HG02798 (cell line): Measurements from ENCODE around the gene GGA1.
"Not testable (repeated sequence)": the region's sequence is repeated elsewhere in the genome, so short reads cannot be mapped to it uniquely, and the experiment has no call there.

Source experiments
- ATAC-seq: cut with Tn5 transposase; IDR thresholded peaks from one replicate; pipeline ENCODE4 v1.9.1; 2021; ENCODE audit warnings: mild to moderate bottlenecking; ENCODE audit not compliant: unreplicated experiment, poor library complexity

Gene GGA1

DNA sequence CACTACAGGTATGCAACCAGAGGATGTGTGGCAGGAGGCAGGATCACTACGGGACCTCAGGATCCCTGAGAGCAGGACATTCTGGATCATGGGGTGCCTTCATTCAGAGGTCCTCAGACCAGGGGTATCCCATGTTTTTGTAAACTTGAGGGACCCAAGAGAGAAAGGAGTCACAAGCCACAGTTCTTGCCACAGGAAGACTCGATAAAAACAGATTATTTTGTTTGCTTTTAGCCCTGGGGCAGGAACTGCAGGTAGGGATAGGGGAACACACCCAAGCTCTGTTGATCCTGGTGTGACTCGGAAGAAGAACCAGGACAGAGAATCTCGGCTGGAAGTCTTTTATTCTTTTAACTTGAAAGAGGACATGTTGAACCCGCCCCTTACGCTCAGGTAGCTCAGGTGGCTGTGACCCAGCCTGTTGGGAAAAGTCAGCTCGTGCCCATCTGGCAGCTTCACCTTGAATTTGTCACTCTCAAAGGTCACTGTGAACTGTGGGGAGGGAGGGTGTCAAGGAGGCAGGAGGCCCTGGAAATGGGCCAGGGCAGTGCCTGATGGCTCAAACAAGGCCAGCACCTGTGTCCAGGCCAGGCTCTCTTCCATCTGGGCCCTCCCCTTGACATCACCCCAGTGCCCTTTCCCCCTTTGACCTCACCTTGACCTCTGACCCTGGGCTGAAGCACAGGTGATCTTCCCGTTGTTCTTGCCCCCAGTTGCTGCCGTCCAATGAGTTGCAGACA lies 38.5 kb upstream of the GGA1 start:
- no peak for ATAC-seq

DNA sequence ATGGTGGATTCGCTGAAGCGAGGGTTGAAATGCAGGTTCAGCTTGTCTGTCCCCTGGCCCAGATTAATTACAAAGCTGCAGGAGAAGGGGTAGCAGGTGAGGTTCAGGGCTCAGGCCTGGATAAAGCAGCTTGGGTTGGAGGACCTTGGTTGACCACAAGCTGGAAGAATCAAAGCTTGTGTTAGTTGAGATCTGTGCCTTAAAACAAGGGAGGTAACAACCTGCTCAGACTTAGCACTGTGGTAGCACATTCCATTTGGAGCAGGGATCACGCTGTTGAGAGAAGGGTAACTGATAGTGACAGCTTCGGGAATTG lies 38.0 kb upstream of the GGA1 start:
- ATAC-seq, result no peak

DNA sequence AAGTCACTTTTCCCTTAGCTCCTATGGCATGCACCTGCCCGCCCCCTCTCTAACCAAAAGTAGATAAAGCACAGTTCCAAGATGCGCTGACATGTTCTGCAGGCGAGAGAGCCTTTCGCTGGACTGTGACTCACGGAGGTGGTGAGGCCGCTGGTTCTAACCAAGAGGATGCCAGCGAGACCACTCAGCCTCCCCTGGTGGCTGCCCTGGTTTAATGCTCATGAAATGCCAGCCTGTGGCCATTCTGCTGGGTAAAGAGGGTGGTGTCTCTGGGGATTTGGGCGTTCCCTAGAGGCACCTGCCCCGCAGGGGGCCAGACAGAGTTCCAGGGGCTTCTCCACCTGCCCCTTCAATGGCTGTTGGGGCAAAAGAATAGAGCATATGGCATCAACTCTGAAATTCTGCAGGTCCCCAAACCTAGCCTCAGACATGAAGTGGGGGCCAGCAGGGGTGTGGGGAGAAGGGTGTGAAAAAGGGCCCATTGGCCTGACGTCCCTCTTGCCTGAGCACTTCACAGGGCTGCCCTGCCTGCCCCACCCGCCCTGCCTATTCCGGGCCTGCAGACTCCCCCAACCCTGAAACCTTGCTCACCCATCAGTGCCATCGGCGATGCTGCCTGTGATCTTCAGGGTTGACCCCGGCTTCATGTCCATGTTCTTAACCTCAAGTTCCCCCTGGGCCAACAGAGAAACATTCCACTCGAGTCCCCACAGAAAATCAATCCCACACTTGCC lies 37.2 kb upstream of the GGA1 start:
- ATAC-seq, result no peak

DNA sequence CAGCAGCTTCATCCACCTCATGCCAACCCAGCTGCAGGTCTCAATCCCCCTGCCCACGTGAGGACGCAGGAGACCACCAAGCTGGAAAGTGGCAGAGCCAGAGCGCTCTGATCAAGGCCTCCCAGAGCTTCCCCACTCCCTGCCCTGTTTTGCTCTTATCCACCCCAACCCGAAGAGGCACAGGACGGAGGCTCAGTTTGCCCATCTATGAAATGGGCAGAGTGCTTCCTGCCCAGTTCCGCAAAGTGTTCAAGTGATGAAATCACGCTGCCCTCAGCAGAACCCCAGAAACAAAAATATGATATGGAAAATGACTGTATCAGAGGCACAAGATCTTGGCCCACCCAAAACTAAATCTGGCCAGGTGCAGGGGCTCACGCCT lies 36.7 kb upstream of the GGA1 start:
- ATAC-seq, result no peak

DNA sequence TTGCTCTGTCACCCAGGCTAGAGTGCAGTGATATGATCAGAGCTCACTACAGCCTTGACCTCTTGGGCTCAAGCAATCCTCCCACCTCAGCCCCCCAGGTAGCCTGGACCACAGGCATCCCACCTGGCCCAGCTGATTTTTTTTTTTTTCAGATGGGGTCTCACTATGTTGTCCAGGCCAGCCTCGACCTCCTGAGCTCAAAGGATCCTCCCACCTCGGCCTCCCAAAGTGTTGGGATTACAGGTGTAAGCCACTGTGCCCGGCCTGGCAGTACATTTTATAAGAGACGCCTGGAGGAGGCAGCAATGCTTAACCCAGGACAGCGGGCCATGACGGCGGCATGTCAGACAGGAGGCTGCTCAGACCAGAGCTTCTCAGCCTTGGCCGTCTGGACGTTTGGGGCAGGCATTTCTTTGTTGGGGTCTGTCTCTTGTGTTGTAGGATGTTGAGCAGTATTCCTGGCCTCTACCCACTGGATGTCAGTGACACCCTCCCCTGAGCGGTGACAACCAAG lies 33.1 kb upstream of the GGA1 start:
- no peak for ATAC-seq

DNA sequence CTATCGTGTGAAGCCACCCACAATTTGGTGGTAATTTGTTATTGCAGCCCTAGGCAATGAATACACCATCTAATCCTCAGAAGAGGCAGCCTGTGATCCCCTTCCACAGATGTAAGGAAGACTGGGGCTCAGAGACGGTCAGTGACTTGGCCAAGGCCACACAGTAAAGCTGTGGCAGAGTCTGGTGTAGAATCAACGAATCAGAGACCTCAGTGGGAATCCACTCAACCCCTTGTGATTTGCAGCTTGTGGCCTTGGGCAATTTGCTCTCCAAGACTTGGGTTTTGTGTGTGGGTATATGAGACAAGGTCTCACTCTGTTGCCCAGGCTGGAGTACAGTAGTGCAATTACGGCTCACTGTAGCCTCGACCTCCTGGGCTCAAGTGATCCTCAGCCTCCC lies 30.6 kb upstream of the GGA1 start:
- no peak for ATAC-seq

DNA sequence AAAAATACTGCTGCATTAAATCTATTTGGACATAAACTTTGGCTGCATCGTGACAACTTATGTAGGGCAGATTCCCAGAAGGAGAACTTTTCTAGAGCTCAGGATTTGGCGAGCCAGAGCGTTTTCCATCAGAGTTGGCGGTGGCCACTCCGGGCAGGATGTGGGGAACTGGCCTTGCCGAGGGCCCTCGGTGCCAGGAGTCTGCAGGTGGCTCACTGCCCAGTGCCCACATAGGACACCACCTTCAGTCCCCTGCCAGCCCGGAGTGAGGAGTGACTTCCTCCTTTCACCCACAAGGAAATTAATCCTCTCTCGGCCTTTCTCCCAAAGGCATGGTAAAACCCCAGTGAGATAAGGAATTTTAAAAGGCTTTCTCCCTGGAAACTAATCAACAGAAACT lies 27.1 kb upstream of the GGA1 start:
- ATAC-seq, result no peak

DNA sequence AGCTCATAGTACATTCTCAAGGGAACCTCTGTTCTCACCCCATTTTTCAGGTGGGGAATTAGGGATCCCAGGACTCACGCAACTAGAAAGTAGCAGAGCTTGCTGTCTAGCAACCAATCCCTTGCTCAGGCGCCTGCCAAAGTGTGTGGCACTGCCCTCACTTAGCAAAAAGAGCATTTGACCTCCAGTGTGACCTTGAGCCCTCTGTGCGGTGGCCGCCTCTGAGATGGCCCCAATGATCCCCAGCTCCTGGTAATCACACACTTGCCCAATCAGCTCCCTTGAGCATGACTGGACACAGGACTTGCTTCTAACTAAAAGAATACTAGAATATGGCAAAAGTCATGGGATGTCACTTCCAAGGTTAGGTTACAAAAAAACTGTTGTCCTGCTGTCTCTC lies 26.1 kb upstream of the GGA1 start:
- ATAC-seq, result no peak

DNA sequence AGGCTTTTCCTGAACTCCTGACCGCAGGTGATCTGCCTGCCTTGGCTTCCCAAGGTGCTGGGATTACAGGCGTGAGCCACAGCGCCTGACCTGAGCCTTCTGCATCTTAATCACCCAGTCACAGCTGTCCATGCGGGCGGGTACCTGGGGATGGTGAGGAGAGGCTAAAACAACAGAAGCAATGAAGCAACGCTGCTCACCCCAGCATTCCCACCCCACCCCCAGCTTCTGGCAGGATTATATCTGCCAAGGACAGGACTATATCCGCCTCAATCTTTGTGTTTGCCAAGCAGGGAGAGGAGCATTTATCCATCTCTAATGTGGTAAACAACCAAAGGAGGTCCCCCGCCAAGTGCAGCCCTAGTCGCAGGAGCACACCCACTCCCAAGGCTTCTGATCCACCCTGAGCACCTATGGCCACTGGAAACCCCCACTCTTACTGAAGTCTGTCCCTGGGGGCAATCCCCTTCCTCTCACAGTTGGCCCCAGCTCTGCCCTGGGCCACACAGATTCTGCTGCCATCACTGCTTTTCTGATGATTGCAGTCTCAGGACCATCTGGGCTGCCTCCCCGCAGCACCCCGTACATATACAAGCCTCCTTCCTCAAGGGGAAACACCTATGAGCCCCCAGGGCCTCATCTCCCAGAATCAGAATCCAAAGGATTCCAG lies 20.0 kb upstream of the GGA1 start:
- ATAC-seq, result no peak

DNA sequence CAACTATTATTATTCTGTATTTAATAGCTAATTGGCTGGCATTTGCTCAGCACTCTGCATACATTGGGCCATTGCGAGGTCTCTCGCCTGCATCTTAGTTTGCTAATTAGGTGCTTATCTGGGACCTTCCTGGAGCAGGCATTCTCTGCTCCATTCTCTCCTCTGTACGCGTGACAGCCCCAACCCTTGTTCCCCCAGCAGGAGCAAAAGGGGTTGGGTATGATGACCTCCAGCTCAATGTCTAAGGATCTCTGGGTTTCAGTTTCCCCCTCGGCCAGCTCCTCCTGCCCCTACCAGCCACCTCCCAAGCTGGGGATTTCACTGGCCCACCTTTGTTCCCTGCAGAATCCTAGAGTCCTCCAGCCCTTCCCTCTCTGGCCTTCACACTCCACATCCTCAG lies 19.0 kb upstream of the GGA1 start:
- no peak for ATAC-seq

DNA sequence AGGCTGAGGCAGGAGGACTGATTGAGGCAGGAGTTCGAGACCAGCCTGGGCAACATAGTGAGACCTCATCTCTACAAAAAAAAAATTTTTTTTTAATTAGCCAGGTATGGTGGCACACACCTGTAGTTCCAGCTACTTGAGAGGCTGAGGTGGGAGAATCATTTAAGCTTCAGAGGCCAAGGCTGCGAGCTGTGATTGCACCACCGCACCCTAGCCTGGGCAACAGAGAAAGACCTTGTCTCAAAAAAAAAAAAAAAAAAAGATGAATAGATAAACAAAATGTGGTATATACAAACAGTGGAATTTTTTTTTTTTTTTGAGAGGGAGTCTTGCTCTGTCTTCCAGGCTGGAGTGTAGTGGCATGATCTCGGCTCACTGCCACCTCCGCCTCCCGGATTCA lies 17.6 kb upstream of the GGA1 start:
- not testable (repeated sequence) for ATAC-seq

DNA sequence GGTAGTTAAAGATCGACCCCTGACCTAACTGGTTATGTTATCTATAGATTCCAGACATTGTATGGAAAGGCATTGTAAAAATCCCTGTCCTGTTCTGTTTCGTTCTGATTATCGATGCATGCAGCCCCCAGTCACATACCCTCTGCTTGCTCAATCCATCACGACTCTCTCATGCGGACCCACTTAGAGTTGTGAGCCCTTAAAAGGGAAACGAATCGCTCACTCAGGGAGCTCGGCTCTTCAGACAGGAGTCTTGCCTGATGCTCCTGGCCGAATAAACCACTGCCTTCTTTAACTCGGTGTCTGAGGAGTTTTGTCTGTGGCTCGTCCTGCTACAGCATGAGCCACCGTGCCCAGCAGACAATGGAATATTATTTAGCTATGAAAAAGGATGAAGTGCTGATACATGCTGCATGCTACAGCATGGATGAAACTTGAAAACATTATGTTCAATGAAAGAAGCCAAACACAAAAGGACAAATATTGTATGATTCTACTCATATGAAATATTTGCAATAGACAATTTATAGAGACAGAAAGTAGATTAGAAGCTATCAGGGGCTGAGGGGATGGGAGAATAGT lies 16.7 kb upstream of the GGA1 start:
- no peak for ATAC-seq

DNA sequence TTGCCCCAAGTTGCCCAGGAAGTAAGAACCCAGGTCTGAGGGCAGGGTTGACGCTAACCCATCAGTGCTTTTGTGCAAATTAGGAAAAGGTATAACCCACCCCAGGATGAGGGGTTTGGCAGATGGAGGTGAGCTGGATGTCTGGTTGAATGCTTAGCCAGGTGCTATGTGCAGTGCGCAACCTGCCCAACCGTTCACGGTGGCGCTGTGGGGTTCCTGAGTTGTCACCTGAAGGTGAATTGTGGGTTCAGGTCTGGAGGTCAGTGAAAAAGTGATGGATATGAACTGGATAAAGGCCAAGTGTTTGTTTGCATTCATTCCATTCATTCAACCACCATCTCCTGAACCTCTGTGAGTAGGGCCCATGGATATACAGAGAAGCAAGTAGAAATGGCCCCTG lies 14.4 kb upstream of the GGA1 start:
- no peak for ATAC-seq

DNA sequence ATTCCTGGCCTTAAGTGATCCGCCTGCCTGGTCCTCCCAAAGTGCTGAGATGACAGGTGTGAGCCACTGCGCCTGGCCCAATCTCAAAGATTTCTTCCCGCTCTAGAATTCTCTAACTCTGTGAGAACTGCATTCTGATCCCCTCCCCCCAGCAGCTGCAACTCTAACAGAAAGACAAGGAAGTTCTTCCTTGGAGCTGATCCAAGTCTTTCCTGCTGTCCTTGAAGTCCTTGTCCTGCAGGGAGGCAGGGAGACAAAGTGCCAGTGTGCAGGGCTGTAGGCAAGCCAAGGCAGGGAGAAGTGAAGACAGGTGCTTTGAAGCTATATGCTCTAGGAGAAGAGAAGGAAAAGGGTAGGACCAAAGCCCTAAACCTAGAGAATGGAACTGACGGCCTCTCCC lies 9.5 kb upstream of the GGA1 start:
- ATAC-seq, result no peak

DNA sequence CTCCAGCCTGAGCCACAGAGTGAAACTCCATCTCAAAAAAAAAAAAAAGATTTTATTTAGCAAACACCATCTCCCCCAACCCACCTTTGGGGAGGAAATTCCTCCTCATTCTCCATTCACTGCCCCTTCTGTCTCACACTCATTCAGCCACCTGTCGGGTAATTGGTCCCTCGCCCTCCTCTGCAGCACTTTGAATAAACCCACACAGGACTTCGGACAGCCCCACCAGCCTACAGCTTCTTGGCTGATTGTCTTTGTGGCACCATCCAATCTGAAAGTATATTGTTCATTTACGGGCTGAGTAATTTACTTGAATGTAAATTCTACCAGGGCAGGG lies 7.5 kb upstream of the GGA1 start:
- ATAC-seq, result no peak

DNA sequence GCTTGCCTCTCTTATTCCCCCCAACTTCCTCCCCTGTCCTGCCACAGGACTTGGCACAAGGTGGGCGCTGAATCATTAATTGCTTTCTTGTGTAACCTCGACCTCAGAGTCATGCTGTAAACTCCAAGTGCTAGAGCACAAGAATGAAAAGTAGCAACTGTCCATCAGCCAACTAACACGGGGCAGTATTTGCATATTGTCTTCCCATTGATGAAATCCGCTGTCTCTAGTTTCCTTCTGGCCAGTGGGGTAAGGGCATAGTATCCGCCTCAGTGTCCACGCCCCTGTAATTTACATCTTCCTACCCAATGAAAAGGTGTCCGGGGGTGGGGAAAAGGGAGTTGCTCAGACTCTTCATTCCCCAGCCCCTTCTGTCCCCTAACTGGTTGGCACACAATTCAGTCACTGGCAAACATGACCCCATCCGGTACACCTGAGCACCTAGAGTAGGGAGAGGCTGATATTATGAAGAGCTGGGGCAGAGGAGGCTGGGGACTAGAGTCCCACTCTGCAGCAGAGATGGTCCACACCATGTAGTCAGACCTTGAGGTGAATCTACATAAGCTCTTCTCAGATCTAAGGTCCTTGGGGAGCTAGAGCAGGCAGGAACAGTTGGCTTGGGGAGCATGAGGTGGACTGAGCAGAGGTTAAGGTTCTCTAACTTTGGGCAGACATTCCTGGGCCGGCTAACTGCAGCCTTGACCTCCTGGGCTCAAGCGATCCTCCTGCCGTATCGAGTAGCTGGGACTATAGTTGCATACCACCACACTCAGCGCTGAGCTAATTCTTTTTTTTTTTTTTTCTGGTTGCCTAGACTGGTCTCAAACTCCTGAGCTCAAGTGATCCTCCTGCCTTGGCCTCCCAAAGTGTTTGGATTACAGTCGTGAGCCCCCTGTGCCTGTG lies 6.8 kb upstream of the GGA1 start:
- ATAC-seq, result no peak

DNA sequence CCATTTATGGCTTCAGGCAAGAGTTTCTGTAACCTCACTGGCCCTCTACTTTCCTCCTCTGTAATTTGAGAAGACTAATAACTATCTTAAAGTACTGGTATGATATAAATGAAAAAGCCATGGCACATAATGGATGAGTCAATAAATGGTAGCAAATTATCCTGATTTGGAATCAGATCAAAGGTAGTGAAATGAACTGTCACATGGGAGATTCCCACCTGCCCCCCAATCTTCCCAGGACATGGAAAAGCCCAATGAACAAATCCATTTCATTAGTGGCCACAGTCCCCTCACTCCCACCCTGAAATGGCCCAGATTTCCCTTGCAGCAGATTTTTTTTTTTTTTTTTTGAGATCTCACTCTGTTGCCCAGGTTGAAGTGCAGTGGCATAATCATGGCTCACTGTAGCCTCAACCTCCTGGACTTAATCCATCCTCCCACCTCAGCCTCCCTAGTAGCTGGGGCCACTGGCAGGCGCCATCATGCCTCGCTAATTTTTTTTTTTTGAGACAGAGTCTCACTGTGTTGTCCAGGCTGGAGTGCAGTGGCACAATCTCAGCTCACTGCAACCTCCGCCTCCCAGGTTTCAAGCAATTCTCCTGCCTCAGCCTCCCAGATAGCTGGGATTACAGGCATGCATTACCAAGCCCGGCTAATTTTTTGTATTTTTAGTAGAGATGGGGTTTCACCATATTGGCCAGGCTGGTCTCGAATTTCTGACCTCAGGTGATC lies 5.9 kb upstream of the GGA1 start:
- not testable (repeated sequence) for ATAC-seq

DNA sequence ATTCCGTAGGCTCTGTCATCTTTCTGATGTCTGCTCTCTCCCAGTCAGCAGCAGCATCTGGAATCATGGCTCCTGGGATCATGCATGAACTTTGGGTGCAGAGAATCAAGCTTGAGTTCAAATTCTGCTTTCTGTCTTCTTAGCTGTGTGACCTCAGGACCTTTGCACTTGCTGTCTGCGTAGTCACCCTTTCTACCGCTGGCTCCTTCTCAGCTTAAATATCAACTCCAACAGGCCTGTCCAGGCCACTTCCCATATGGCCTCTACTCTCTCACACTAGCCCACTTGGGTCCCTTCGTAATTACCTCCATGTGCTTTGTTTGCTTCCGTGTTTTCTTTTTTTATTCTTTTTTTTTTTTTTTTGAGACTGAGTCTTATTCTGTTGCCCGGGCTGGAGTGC lies 4.6 kb upstream of the GGA1 start:
- no peak for ATAC-seq

DNA sequence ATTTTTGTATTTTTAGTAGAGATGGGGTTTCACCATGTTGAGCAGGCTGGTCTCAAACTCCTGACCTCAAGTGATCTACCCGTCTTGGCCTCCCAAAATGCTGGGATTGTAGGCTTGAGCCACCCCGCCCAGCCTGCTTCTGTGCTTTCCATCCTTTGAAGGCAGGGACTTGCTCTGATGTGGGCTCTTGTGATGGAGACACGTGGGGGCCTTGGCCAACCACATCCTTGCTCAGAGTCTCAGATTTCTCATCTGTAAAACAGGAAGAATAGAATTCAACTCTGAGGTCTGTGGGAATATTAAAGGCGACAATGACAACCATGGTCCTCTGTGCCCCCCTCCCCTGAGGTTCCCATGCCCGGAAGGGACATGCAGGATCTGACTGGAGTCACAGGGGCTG lies 3.8 kb upstream of the GGA1 start:
- no peak for ATAC-seq
